HS-27A (cell line): ENCODE measurements around the gene SNX32.
A peak's percentile ranks its signal among the peaks of the same experiment; 100 is the strongest.

ENCODE experiments used
- DNase-seq: peaks from one replicate; pipeline ENCODE4 v3.0.0-alpha.2; 2012; ENCODE audit warnings: low read depth, missing footprints

SNX32 gene

DNA sequence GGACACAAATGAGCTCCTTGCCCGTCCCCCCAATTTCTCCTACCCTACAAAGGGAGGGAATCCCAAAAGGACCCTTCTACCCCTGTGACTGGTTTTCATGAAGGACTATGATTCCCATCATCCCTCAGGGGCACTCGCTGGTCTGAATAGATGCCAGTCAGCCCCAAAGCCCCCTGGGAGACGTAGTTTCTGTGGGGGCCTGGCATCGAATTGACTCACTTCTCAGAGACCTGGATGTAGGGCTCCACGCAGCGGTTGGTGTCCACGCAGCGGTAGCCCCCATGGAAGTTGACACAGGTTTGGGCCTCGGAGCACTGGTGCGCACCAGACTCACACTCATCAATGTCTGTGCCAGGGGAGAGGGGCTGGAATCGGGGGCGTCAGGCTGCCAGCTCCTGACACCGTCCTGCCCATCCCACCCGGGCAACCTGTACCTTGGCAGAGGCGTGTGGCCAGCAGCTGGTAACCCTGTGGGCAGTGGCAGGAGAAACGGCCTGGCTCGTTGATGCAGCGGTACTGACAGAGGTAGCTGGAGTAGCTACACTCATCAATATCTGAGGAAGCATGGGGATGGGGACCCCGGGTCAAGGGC lies 34.4 kb downstream of the SNX32 start:
- no peak for DNase-seq

DNA sequence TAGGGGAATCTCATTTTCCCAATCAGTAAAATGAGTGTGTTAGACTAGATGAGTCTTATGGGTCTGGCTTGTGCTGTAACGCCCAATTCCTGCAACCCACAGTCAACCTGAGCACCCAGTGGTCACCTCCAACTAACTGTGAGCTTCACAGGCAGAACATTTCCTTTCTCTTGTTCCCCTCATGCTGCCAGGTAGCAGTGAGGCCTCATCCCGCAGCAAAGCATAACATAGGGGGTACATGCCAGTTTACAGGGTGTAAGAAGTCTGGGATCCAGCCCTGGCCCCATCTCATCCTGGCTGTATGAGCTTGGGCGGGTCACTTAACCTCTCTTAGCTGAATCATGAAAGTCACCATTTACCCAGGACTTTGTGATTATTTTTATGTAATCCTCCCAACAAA lies 35.1 kb downstream of the SNX32 start:
- no peak for DNase-seq

DNA sequence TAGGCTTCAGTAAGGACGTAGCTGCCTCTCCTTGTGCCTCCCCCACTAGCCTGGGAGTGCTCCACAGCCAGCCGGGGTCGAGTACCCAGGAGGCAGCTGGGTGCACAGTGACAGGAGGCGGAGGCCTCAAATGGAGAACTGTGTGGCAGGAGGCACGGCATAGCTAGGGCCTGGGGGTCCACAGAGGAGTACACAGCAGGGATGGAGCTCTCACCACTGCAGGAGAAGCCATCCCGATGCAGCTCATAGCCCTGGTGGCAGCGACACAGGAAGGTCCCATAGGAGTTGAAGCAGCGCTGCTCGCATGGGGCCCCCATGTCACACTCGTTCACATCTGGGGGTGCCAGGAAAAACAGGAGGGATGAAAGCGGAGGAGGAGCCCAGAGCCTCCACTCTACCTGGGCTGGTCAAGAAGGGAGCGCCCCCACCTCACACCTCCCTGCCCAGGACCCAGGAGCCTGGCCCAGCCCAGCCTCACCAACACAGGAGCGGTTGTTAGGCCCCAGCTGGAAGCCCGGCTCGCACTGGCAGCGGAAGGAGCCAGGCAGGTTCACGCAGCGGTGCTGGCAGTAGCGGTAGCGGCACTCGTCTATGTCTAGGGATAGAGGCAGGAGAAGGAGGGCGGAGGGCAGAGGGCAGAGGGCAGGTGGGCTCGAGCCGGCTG lies 36.0 kb downstream of the SNX32 start:
- no peak for DNase-seq

DNA sequence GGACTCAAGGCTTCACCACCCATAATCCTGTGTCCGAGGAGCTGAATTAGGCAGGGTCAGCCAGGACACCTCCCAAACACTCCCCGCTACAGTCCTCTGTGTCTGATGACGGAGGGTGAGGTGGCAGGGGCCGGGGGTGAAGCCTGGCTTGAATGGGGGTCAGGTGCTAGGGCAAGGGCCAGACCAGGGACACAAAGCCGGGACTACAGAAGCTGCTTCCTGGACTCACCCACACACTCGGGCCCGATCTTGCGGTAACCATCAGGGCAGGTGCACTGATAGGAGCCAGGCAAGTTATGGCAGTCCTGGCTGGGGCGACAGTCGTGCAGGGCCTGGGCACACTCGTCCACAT lies 36.5 kb downstream of the SNX32 start:
- no peak for DNase-seq

DNA sequence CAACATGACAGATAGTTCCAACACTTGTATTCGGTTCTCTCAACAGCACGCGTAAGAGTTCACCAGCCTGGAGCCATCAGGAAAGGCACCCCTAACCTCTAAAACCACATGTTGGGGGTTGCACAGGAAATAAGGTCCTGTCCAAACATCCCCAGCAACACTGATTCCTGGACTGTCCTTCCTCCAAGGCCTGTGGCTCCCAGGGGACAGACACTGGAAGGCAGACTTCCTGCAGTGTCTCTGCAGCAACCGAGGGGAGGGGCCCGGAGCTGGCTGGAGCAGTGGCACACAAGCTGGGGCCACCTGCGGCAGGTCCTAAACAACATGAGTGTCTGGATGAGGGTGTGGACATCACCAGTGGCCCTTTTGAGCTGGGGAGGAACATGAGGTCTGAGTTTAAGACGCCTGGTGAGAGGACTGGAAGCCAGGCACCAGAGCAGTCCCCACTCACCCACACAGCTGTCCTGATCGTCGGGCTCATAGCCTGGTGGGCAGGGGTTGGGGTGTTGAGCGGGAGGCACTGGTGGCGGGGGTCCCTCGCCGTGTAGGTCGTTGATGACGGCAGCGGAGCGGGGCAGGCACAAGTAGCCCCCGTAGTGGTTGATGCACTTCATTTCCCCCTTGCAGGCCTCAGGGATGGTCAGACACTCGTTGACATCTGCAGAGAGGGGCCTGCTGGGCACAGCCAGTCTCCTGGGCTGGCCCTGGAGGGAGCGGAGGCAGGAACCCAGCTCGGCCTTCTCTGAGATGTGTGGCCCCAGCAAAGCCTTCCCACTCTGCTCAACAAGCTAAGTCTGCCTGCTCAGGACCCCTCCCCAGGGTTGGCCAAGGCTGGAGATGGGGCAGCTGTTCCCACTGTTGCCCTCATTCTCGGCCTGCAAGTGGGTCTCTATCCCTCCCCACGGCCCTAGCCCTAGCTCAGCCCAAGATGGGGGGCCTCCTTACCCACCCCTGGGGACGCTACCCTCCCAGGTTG lies 37.2 kb downstream of the SNX32 start:
- DNase-seq, result no peak

DNA sequence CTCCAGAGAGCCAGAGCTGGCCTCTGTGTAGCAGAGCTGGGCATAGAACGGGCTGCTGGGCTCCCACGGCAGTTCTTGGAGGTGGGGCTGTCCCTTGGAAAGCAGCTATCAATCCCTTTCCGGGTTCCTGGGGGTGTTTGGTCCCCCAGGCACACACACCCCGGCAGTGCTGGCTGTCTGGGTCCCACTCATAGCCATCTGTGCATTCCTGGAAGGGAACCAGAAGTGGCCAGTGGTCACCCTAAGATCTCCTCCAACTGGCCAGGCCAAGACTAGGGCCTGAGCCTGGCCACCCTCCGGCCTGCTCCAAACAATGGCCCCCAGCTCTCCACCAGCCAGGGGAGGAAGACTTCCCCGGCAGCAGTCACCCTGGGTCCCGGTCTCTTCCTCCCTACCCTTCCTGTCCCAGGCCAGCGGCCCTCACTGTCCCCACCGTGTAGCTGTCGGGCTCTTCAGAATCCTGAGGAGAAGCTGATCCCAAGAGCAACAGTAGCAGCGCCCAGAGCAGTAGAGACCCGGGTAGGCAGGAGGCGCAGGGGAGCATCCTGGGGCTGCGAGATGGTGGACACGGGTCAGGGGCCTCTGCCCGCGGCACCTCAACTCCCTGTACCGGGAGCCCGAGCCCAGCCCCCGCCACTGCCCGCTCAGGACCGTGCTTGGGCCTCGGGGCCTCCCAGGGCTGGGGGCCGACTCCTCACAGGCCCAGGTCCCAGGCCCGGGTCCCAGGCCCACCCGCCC lies 38.2 kb downstream of the SNX32 start:
- no peak for DNase-seq

DNA sequence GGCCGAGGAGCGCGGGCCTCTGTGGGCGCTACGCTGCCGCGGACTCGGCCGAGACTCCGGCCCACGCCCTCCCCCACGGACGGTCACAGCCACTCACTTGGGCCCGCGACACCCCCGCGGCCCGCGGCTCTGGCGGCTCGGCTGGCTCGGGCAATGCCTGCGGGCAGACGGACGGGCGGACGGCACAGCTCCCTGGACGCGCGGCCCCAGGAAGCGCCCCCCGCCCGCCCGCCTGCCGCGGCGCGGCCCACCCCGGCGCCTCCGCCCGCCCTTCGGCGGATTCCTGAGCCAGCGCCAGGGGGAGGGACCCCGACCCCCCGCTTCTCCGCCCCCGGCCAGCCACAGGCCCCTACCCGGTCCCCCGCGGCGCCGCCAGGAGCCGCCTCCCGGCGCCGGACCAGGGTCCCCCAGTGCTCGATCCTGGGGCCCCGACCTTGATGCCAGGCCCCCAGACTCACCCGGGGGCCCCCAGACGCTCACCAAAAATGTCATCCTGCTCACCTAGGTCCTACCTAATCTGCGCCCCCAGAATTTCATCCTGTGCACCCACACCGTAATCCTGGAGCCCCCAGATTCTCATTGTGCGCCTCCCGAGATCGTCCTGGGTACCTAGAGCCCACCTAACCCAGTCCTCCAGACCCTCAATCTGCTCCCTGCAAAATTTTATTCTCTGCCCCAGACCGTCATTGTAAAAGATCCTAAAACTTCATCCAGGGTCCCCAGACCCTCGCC lies 39.0 kb downstream of the SNX32 start, which contains the start of gene EFEMP2:
TSS of gene EFEMP2 (minus strand) at position 215 of the 732 bp plus-strand sequence. CDS start 446 bp downstream, outside the sequence.
- DNase-seq, result no peak

DNA sequence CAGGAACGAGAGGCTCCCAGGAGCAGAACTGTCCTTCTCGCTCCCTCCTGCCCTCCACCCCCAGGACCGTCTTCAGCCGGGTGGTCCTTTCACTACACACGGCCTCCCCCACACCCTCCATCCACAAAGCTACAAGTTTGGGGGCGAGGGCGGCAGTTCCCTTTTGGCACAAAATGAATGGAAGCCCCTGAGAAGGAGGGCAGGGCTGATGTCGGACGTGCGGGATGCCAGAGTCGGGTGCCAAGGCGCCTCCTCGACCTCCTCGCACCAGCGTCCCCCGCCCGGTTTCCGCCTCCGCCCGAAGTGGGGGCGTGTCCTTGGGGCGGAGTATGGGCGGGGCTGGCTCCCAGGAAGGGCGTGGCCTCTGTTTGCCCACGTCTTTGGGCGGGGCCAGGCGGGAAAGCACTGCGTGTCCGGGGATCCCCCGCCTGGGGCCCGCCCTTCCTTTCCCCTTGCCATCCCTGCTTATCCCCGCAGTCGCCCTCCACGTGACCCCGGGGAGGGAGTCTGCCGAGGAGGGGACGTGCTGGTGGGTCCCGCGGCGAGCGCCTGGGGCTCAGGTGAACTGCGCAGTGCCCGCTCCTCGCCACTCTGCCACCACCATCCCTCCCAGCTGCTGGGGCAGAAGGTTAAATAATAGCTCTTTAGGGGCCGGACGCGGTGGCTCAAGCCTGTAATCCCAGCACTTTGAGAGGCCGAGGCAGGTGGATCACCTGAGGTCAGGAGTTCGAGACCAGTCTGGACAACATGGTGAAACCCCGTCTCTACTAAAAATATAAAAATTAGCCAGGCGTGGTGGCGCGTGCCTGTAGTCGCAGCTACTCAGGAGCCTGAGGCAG lies 39.8 kb downstream of the SNX32 start:
- DNase-seq, result peak; percentile 84

DNA sequence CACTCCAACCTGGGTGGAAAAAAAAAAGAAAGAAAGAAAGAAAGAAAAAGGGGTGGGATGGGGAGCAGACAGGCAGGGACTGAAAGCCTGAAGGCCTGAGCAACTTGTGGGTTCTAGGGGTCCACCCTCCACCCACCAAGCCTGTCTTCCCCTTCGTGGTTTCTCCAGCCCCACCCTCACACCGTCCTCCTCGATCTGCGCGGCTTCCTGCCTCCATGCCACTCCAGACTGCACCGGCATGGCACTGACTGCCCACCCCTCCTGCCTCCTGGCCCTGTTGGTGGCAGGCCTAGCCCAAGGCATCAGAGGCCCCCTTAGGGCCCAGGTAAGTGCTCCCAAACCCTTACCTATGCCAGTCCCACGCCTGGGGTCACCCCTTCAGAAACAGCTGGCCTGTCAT lies 45.9 kb downstream of the SNX32 start, which contains the start of gene CTSW:
TSS of gene CTSW (plus strand) at position 221 of the 400 bp plus-strand sequence. CDS start at position 239, 18 bp downstream.
- DNase-seq, result no peak

DNA sequence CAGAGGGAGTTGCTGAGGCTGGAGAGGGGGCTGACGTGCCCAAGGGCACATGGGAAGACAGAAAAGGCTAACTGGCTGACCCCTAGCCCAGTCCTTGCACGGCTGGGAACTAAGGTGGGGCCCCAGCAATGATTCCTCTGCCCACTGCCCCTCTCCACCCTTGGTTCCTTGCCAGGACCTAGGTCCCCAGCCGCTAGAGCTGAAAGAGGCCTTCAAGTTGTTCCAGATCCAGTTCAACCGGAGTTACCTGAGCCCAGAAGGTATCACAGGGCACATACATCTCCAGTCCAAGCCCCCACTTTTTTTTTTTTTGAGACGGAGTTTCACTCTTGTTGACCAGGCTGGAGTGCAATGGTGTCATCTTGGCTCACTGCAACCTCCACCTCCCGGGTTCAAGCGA lies 46.3 kb downstream of the SNX32 start:
- DNase-seq, result no peak

DNA sequence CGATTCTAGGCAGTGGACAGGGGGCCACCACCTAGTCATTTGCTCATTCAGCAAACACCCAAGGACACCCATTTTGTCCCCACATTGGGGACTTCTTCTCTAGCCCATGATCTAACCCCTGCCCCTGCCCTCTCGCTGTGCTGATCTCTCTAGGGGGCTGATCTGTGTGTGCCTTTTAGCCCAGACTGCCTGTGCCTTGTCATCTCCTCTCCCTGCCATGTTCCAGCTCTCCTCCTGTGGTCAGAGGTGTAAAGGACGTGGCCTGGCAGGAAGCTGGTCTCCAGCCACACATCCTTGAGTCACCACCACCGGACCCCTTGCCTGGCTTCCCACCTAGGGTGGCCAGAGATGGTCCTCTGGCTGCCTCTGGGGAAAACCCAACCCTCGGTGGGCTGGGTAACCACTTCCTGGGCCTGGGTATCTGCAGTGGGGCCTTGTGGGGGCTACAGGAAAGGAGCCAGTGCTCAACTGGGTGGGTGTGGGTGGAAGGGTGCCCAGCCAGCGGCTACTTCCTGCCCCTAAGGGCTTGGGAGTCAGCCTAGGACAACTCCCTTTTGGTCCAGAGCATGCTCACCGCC lies 47.2 kb downstream of the SNX32 start:
- DNase-seq, result no peak

DNA sequence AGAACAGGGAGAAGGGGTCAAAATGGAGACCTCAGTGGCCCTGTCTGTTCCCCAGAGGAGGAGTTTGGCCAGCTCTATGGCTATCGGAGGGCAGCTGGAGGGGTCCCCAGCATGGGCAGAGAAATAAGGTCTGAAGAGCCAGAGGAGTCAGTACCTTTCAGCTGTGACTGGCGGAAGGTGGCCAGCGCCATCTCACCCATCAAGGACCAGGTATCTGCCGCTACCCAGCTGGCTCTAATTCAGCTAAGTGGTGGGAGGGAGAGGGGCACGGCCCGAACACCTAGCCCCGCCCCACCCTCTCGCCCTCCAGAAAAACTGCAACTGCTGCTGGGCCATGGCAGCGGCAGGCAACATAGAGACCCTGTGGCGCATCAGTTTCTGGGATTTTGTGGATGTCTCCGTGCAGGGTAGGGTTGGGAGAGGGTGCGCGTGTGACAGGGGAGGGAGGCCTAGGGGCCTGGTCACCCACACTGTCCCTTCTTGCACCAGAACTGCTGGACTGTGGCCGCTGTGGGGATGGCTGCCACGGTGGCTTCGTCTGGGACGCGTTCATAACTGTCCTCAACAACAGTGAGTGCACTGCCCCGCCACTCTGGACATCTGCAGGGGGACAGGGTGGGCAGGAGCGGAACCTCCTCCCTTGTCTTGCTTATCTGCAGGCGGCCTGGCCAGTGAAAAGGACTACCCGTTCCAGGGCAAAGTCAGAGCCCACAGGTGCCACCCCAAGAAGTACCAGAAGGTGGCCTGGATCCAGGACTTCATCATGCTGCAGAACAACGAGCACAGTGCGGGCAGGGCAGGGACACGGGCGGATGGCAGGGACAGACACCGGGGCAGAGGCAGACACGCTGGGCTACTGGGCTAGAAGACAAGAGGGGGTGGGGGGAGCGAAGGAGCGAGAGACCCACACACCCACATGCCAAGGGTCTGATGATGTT lies 48.6 kb downstream of the SNX32 start:
- no peak for DNase-seq

DNA sequence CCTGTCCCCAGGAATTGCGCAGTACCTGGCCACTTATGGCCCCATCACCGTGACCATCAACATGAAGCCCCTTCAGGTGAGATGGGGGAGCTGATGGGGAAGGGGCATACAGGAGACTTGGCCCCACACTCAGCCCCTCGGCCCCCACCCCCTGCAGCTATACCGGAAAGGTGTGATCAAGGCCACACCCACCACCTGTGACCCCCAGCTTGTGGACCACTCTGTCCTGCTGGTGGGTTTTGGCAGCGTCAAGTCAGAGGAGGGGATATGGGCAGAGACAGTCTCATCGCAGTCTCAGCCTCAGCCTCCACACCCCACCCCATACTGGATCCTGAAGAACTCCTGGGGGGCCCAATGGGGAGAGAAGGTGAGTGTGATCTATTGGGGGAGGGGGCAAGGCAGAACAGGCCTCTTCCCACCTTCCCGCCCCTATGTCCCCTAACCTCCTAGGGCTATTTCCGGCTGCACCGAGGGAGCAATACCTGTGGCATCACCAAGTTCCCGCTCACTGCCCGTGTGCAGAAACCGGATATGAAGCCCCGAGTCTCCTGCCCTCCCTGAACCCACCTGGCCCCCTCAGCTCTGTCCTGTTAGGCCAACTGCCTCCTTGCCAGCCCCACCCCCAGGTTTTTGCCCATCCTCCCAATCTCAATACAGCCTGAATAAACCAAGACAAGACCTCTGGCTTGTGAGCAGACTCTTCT lies 49.4 kb downstream of the SNX32 start:
- DNase-seq, result no peak

DNA sequence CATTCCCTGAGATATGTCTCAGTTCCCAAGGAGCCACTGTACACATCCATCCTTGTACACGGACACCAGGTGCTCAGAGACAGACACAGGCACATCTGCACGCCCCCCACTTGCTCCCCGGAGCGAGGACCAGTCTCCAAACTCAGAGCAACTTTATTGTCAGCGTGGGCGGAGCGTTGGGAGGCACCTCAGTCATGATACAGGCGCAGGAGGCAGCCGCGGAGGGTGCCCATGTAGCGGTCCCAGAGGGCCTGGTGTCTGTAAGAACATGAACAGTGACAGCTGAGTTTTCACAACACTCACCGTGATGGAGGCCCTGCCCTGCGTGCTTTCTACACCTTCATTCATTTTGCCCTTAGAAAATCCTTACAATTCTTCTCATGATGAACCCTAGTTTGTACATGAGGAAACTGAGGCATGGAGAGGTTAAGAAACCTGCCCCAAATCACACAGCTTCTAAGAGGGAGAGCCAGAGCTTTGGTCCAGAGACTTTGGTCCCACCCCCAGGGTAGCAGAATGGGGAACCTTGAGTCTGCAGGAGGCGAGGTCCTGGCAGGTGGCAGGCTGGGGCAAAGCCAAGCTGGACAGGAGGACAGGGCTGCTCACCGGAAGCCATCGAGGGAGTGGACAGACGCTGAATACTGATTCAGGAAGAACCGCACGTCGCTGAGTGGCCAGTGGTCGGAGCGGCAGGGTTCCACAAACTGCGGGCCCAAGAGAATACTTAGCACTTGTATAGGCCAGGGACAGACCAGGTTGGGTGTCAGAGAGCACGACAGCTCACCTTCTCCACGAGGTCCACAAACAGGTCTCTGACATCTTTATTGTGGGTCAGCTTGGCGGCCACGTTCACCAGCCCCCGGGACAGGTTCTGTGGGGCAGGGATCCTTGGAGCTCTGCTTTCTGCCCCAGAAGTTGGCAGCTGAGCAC lies 50.3 kb downstream of the SNX32 start:
- DNase-seq, result no peak

DNA sequence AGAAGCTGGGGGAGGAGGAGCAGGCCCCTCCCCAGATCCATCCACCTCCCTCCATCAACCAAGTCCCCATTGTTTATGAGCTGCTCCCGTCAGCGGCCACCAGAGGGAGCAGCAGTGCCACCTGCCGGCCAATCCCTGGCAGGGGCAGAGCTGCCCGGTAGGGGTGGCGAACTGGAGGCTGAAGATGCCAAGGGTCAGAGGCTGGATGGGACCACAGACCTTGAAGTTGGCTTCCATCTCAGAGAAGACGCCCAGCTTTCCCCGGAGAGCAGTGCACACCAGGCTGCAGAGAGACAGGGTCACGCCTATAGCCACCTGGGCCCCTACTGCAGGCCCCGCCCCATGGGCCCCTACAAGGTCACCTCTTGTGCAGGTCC lies 50.9 kb downstream of the SNX32 start:
- DNase-seq, result no peak

DNA sequence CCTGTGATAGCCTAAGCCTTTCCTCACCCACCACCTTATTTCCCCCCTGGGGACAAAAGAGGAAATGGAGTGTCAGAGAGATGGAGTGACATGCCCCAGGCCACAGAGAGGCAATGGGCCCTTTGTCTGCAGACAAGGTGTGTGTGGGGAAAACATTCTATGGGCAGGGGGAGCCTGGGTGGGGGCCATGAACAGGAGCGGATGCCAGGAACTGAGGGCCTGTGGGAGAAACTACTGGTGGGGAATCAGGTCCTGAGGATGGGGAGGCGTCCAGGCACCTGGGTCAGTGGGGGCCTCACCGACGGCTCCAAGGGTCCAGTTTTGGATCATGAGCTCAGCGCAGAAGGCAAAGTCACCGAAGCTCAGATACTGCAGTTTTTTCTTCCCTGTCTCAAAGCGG lies 51.5 kb downstream of the SNX32 start:
- no peak for DNase-seq
